Liver (tissue), 9 donors: ENCODE results near the gene MOK. TPM values are rescaled to one million over a fixed set of nuclear protein-coding genes. Genes with fewer than 3 reads are reported as not detected.
"Not testable (repeated sequence)": the region's sequence is repeated elsewhere in the genome, so short reads cannot be mapped to it uniquely, and the experiment has no call there.

Experiments used
- DNase-seq: peaks from one replicate; pipeline ENCODE4 v3.0.0-alpha.2; 2017; ENCODE audit warnings: low spot score
- H3K27ac ChIP-seq, 2 donors: one replicate each; pipeline ENCODE4 v1.7.0; 2013; ENCODE audit warnings: inconsistent platforms in 2 of 2, low read length in 2 of 2, control low read depth in 1 of 2, low read depth in 1 of 2, mild to moderate bottlenecking in 1 of 2
- H3K27me3 ChIP-seq, 4 donors: one replicate each; pipeline versions ENCODE4 v1.6.1 to v1.7.0; 2013; ENCODE audit warnings: low read length in 3 of 4, inconsistent platforms in 1 of 4, mild to moderate bottlenecking in 1 of 4, moderate library complexity in 1 of 4; ENCODE audit not compliant: control insufficient read depth in 4 of 4, insufficient read depth in 4 of 4
- H3K36me3 ChIP-seq, 4 donors: one replicate each; pipeline versions ENCODE4 v1.6.1 to v1.7.0; 2013; ENCODE audit warnings: low read length in 3 of 4, mild to moderate bottlenecking in 3 of 4, low read depth in 1 of 4, moderate library complexity in 1 of 4; ENCODE audit not compliant: control insufficient read depth in 4 of 4, insufficient read depth in 3 of 4
- H3K4me1 ChIP-seq, 4 donors: one replicate each; pipeline versions ENCODE4 v1.6.1 to v1.7.0; 2013; ENCODE audit warnings: low read length in 3 of 4, mild to moderate bottlenecking in 3 of 4, moderate library complexity in 1 of 4; ENCODE audit not compliant: control insufficient read depth in 4 of 4, insufficient read depth in 4 of 4
- H3K4me3 ChIP-seq, 3 donors: one replicate each; pipeline versions ENCODE4 v1.6.1 to v1.7.0; 2013; ENCODE audit warnings: low read length in 3 of 3, control low read depth in 1 of 3, low read depth in 1 of 3, mild to moderate bottlenecking in 1 of 3
- H3K9ac ChIP-seq, 2 donors: one replicate each; pipeline ENCODE4 v1.7.0; 2013; ENCODE audit warnings: low read length in 2 of 2, mild to moderate bottlenecking in 2 of 2, moderate library complexity in 2 of 2, control low read depth in 1 of 2, low read depth in 1 of 2
- H3K9me3 ChIP-seq, 4 donors: one replicate each; pipeline versions ENCODE4 v1.6.1 to v1.7.0; 2013; ENCODE audit warnings: low read length in 3 of 4; ENCODE audit not compliant: control insufficient read depth in 4 of 4
- ATF3 ChIP-seq: IDR thresholded peaks from 2 replicates; pipeline ENCODE4 v1.6.1; 2016; ENCODE audit warnings: antibody characterized with exemption
- CTCF ChIP-seq: fragments of 150-350 bp; IDR thresholded peaks from 2 replicates; pipeline ENCODE4 v1.5.1; 2017; ENCODE audit warnings: improper control_type of control experiment, low read depth, low read length; ENCODE audit not compliant: missing input control
- EGR1 ChIP-seq, 2 donors: IDR thresholded peaks; 2 replicates each; pipeline ENCODE4 v1.6.1; 2016 to 2018; ENCODE audit warnings: antibody characterized with exemption in 2 of 2, low read depth in 2 of 2
- FOXA1 ChIP-seq: IDR thresholded peaks from 2 replicates; pipeline ENCODE4 v1.6.1; 2016; ENCODE audit warnings: antibody characterized with exemption
- FOXA2 ChIP-seq: IDR thresholded peaks from 2 replicates; pipeline ENCODE4 v1.6.1; 2016; ENCODE audit warnings: antibody characterized with exemption
- GABPA ChIP-seq, 2 donors: IDR thresholded peaks in 1 of 2; conservative IDR thresholded peaks in 1 of 2; 2 replicates each; pipeline ENCODE4 v1.6.1; 2016; ENCODE audit warnings: antibody characterized with exemption in 2 of 2, mild to moderate bottlenecking in 1 of 2, moderate library complexity in 1 of 2
- HNF4A ChIP-seq, 2 donors: conservative IDR thresholded peaks; 2 replicates each; pipeline ENCODE4 v1.6.1; 2016; ENCODE audit warnings: antibody characterized with exemption in 2 of 2, mild to moderate bottlenecking in 2 of 2
- HNF4G ChIP-seq: IDR thresholded peaks from 2 replicates; pipeline ENCODE4 v1.6.1; 2016; ENCODE audit warnings: antibody characterized with exemption
- JUND ChIP-seq, 2 donors: IDR thresholded peaks; 2 replicates each; pipeline ENCODE4 v1.6.1; 2016; ENCODE audit warnings: antibody characterized with exemption in 2 of 2
- MAX ChIP-seq: IDR thresholded peaks from 2 replicates; pipeline ENCODE4 v1.6.1; 2016; ENCODE audit warnings: antibody characterized with exemption
- NR2F2 ChIP-seq: IDR thresholded peaks from 2 replicates; pipeline ENCODE4 v1.6.1; 2016; ENCODE audit warnings: antibody characterized with exemption
- REST ChIP-seq: IDR thresholded peaks from 2 replicates; pipeline ENCODE4 v1.6.1; 2016; ENCODE audit warnings: antibody characterized with exemption, mild to moderate bottlenecking
- TAF1 ChIP-seq: conservative IDR thresholded peaks from 2 replicates; pipeline ENCODE4 v1.6.1; 2016; ENCODE audit warnings: antibody characterized with exemption, mild to moderate bottlenecking
- YY1 ChIP-seq: IDR thresholded peaks from 2 replicates; pipeline ENCODE4 v1.6.1; 2016; ENCODE audit warnings: antibody characterized with exemption, mild to moderate bottlenecking
- ZBTB33 ChIP-seq: IDR thresholded peaks from 2 replicates; pipeline ENCODE4 v1.6.1; 2016; ENCODE audit warnings: antibody characterized with exemption
- WGBS: extraction: QIAGEN DNeasy Blood & Tissue Kit; methylation state at CpG from one replicate; pipeline ENCODE4 v1.1.7; 2013; 5-methylcytosine and 5-hydroxymethylcytosine counted together
- polyA plus RNA-seq, 2 donors: library from polyadenylated mRNA; stranded (reverse) in 1 of 2; unstranded in 1 of 2; fragments of 200-250 nt in 1 of 2; fragments of >200 nt in 1 of 2; fragmentation: Nextera tagmentation in 1 of 2; extraction: Ambion mirVana in 1 of 2; gene quantifications; one replicate each; pipeline versions ENCODE4 v1.2.1 to v1.2.3, GENCODE V29; 2013 to 2015
- total RNA-seq, 2 donors: library from RNA; depleted of rRNA; stranded (reverse); fragments of >200 nt; gene quantifications; one replicate each; pipeline ENCODE4 v1.2.3, GENCODE V29; 2014
- donor health status: healthy.
- donor health status: healthy.
- donor health status: healthy.
- donor health status: healthy.
- donor health status: healthy.

The MOK gene
- total and polyA plus RNA-seq, 4 donors = 2.4 to 6.4 (median 2.9) TPM

- TF ChIP-seq GABPA (IDR thresholded peaks at IDR 0.05 in 1 of 2, conservative IDR thresholded peaks at IDR 0.05 in 1 of 2) (no peak), EGR1 (IDR thresholded peaks at IDR 0.05; ENCODE audit: low read depth in 2 of 2) (no peak), HNF4A (conservative IDR thresholded peaks at IDR 0.05) (no peak), FOXA2 (no peak), TAF1 (no peak), YY1 (no peak), CTCF (no peak), ATF3 (no peak), JUND (IDR thresholded peaks at IDR 0.05) (no peak), FOXA1 (no peak), MAX (no peak), ZBTB33 (no peak), HNF4G (no peak), REST (no peak), NR2F2 (no peak)
- no peak for DNase-seq
- H3K27ac ChIP-seq = no peak overlapping the region
- H3K9me3 ChIP-seq = no peaks in the 10 kb centered on the region
- no peaks in the 10 kb centered on the region for H3K36me3 ChIP-seq
- no peaks in the 10 kb centered on the region for H3K27me3 ChIP-seq
- H3K4me3 ChIP-seq = no peak overlapping the region
- H3K4me1 ChIP-seq = peaks cover 0 to 6% (median 4%) of the 10 kb centered on the region in 4 donors
- 97% methylated on average over 3 of the region's 3 CpGs for WGBS
- H3K9ac ChIP-seq = no peak overlapping the region
These were observed 1.3 kb downstream of the MOK start for GRCh38 chr14:102303664-102304063.

GRCh38 chr14:102298303-102299070, 6.5 kb downstream of the MOK start:
- H3K4me3 ChIP-seq, H3K9ac ChIP-seq, H3K9me3 ChIP-seq, H3K27ac ChIP-seq, DNase-seq, H3K36me3 ChIP-seq, H3K4me1 ChIP-seq, H3K27me3 ChIP-seq: not testable (repeated sequence)
- WGBS = 93% methylated on average over 12 of the region's 12 CpGs
